HG03060 (cell line): Measurements from ENCODE around the gene ZNF586.
A peak's percentile ranks its signal among the peaks of the same experiment; 100 is the strongest.
"Not testable (repeated sequence)": the region's sequence is repeated elsewhere in the genome, so short reads cannot be mapped to it uniquely, and the experiment has no call there.

Source experiments
- ATAC-seq: cut with Tn5 transposase; IDR thresholded peaks from one replicate; pipeline ENCODE4 v1.9.1; 2021; ENCODE audit warnings: low read depth, moderate number of reproducible peaks; ENCODE audit not compliant: unreplicated experiment

The ZNF586 gene

GRCh38 chr19:57789288-57789687, 19.8 kb downstream of the ZNF586 start:
- no peak for ATAC-seq

GRCh38 chr19:57796580-57796979, 27.1 kb downstream of the ZNF586 start:
- ATAC-seq = not testable (repeated sequence)

GRCh38 chr19:57800696-57801095, 31.2 kb downstream of the ZNF586 start:
- no peak for ATAC-seq

- no peak for ATAC-seq
These were observed 32.8 kb downstream of the ZNF586 start for GRCh38 chr19:57802269-57802668.

- no peak for ATAC-seq
These were observed 33.8 kb downstream of the ZNF586 start for GRCh38 chr19:57803265-57803593.

- no peak for ATAC-seq
These were observed 34.3 kb downstream of the ZNF586 start for GRCh38 chr19:57803594-57804325.

- ATAC-seq = no peak
These were observed 38.1 kb downstream of the ZNF586 start for GRCh38 chr19:57807541-57807940.

GRCh38 chr19:57810410-57811295, 41.2 kb downstream of the ZNF586 start:
- ATAC-seq = not testable (repeated sequence)

GRCh38 chr19:57812226-57812625, 42.8 kb downstream of the ZNF586 start:
- no peak for ATAC-seq

GRCh38 chr19:57812975-57813820, 43.7 kb downstream of the ZNF586 start:
- ATAC-seq = not testable (repeated sequence)

- no peak for ATAC-seq
These were observed 44.5 kb downstream of the ZNF586 start for GRCh38 chr19:57813919-57814504.

GRCh38 chr19:57814505-57815246, 45.2 kb downstream of the ZNF586 start, which contains the start of gene ZNF552:
Gene ZNF552 (minus strand): TSS chr19:57814913. CDS start chr19:57814743, 170 bp downstream.
- ATAC-seq = no peak

GRCh38 chr19:57815247-57816075, 46.0 kb downstream of the ZNF586 start:
- no peak for ATAC-seq

GRCh38 chr19:57816652-57817051, 47.2 kb downstream of the ZNF586 start:
- ATAC-seq = no peak

GRCh38 chr19:57817976-57818375, 48.5 kb downstream of the ZNF586 start:
- ATAC-seq = no peak

- ATAC-seq = no peak
These were observed 48.9 kb downstream of the ZNF586 start for GRCh38 chr19:57818378-57818777.

- peak; percentile 51 for ATAC-seq
These were observed 50.1 kb downstream of the ZNF586 start for GRCh38 chr19:57819475-57820148.

GRCh38 chr19:57820599-57820998, 51.1 kb downstream of the ZNF586 start:
- ATAC-seq = no peak
